ENCODE measurements around the gene GALNT16.

GALNT16 gene

DNA sequence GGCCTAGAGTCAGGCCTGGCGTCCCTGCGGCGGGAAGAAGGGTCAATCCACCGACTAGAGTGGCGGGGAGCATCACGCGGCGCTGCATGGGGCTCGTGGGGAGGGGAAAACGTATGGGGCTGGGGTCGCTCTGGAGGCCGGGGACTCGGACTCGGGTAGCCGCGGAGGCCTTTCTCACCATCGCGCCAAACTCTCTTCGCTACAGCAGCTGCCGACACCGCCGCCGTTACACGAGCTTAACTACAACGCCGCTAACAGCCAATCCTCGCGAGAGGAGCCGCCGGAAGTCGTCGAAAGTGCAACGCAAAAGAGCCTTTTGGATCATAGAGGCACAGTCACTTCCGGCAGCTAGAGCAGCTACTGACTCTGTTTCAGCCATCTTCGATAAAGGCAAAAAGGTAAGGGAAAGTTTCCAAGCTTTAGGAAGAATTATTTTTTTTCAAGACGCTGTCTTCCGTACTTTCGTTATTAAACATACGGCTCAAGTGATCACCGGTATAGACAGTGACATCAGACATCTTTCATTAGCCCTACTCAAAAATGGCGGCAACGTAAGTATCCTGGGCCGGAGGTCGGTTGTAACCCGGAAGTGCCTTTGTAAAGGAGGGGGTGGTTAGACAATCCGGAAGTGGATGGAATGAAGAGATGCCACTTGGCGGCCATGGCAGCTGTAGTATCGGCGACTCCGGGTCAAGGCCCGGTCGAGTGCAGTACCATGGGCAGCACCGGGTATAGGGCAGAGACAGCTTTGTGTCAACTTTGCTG lies 138.3 kb downstream of the GALNT16 start, which contains the start of the genes ERH and SLC39A9:
ERH (minus strand) TSS at position 247 of the 765 bp plus-strand sequence; CDS start at position 181, 66 bp downstream.
SLC39A9 (plus strand) TSS at position 640 of the 765 bp plus-strand sequence. CDS start 678 bp downstream, outside the sequence.
- TF ChIP-seq, protein P1, sequence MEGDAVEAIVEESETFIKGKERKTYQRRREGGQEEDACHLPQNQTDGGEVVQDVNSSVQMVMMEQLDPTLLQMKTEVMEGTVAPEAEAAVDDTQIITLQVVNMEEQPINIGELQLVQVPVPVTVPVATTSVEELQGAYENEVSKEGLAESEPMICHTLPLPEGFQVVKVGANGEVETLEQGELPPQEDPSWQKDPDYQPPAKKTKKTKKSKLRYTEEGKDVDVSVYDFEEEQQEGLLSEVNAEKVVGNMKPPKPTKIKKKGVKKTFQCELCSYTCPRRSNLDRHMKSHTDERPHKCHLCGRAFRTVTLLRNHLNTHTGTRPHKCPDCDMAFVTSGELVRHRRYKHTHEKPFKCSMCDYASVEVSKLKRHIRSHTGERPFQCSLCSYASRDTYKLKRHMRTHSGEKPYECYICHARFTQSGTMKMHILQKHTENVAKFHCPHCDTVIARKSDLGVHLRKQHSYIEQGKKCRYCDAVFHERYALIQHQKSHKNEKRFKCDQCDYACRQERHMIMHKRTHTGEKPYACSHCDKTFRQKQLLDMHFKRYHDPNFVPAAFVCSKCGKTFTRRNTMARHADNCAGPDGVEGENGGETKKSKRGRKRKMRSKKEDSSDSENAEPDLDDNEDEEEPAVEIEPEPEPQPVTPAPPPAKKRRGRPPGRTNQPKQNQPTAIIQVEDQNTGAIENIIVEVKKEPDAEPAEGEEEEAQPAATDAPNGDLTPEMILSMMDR (IDR thresholded peaks at IDR 0.05; ENCODE audit: low read depth, low read length) = no peak
- H3K4me3 ChIP-seq (ENCODE audit: low read depth, low read length) = peak within 1 kb of the TSS; percentile 93

DNA sequence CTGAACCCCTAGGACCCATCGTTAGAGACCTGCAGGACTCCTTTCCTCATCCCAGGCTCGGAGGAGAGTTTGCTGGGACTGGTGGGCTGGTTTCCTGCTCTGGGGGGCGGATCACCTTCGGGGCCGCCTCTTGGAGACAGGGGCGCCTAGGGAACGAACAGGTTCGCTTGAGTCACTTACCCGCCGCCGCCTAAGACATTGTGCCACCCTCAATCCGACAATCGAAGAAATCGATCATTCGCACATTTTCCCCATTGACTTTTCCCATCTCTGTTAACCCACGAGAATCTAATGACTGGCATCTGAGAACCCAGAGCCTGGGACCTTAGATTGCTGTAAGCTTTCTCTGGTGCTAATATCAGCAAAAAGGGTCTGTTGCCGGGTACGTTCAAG lies 138.9 kb downstream of the GALNT16 start:
- peak overlapping the region; percentile 93 for H3K4me3 ChIP-seq (ENCODE audit: low read depth, low read length)
- TF ChIP-seq, protein P1 (IDR thresholded peaks at IDR 0.05; ENCODE audit: low read depth, low read length) = no peak

DNA sequence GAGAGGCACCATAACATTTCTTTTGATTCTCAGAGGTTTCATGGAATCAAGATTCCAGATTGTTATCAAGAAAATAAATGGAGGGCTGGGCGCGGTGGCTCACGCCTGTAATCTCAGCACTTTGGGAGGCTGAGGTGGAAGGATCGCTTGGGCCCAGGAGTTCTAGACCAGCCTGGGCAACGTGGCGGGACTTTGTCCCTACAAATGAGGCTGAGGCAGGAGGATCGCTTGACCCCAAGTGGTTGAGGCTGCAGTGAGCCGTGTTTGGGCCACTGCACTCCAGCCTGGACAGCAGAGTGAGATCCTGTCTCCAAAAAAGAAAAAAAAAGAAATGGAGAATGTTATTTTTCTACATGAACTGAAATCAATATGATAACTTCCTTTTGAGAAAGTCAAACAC lies 139.8 kb downstream of the GALNT16 start:
- TF ChIP-seq, protein P1 (IDR thresholded peaks at IDR 0.05; ENCODE audit: low read depth, low read length) = no peak
- peak overlapping the region; percentile 93 for H3K4me3 ChIP-seq (ENCODE audit: low read depth, low read length)

DNA sequence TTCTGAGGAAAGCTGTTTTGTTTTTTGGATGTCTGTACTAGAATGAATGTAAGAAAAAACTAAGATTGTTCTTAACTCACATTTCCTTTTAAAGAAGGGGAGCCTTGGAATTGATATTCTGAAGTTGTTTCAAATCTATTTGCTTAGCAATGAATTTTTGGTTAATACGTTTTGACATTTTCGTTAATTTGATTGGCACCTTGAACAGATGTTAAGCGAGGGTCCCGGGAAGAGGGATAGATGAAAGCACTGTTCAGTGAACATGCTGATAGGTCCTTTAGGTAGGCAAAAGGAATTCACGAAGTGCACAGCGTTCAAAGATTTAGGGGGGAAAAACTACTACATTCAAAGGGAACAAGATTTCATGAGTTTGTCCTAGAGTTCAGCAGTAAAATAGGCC lies 140.2 kb downstream of the GALNT16 start:
- peak overlapping the region; percentile 93 for H3K4me3 ChIP-seq (ENCODE audit: low read depth, low read length)
- TF ChIP-seq, protein P1 (IDR thresholded peaks at IDR 0.05; ENCODE audit: low read depth, low read length) = no peak

DNA sequence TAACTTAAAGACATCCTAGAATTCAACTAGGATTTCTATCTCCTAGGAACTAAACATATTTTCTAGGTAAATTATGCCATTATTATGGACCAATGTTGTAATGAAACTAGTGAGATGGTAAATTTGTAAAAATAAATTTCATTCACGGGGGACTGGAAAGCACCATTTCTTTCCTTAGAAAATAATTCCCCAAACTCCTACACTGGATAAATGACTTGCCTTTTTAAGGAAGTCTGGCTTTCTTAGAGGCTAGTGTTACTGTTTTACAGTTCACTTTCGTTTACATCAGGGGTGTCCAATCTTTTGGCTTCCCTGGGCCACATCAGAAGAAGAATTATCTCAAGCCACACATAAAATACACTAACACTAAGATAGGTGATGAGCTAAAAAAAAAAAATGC lies 141.9 kb downstream of the GALNT16 start:
- H3K4me3 ChIP-seq (ENCODE audit: low read depth, low read length) = no peak overlapping the region
- TF ChIP-seq, protein P1 (IDR thresholded peaks at IDR 0.05; ENCODE audit: low read depth, low read length) = no peak

DNA sequence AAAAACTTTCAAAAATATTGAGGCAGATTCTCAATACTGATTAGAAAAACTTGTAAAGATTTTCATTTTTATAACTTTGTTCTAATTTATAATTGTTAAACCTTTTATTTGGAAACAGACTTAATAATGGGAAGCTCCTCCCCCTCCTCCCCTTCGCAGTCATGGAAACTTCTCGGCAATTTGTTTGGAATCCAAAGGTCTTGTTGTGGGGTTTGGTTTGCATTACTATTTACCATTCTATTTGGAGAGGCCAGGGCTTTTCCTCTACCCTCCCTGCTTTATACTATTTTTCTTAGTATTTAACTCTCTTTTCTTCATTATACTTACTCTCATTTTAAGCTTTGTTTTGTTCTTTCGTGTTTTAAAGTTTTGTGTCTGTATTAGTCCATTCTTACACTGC lies 144.5 kb downstream of the GALNT16 start:
- TF ChIP-seq, protein P1 (IDR thresholded peaks at IDR 0.05; ENCODE audit: low read depth, low read length) = no peak
- no peak overlapping the region for H3K4me3 ChIP-seq (ENCODE audit: low read depth, low read length)

DNA sequence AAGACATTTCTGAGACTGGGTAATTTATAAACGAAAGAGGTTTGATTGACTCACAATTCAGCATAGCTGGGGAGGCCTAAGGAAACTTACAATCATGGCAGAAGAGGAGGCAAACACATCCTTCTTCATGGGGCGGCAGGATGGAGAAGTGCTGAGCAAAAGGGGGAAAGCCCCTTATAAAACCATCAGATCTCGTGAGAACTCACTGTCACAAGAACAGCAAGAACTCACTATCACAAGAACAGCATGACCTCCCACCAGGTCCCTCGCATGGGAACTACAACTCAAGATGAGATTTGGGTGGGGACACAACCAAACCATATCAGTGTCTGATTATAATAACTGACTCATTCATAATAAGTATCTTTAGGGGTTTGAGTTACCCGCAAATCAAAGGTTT lies 144.9 kb downstream of the GALNT16 start:
- H3K4me3 ChIP-seq (ENCODE audit: low read depth, low read length) = no peak overlapping the region
- TF ChIP-seq, protein P1 (IDR thresholded peaks at IDR 0.05; ENCODE audit: low read depth, low read length) = no peak

Measured in WI38 (cell line).